Tibial nerve (tissue), 4 donors: ENCODE results near the gene ROBO1. TPM values are rescaled to one million over a fixed set of nuclear protein-coding genes. Genes with fewer than 3 reads are reported as not detected.

Experiments used
- DNase-seq, 2 donors: peaks; one replicate each; pipeline ENCODE4 v3.0.0-alpha.2; 2019; ENCODE audit warnings: low spot score in 2 of 2
- H3K27ac ChIP-seq, 4 donors: fragments of 200-600 bp; sonication (generic) in 3 of 4; one replicate each; pipeline ENCODE4 v1.5.1; 2017 to 2019; ENCODE audit warnings: mild to moderate bottlenecking in 1 of 4
- H3K27me3 ChIP-seq, 2 donors: fragments of 200-600 bp; sonication (generic) in 1 of 2; one replicate each; pipeline versions ENCODE4 v1.5.1 to v1.6.0; 2017 to 2019
- H3K36me3 ChIP-seq, 3 donors: fragments of 200-600 bp; sonication (generic); one replicate each; pipeline ENCODE4 v1.5.1; 2018 to 2019
- H3K4me1 ChIP-seq, 4 donors: fragments of 200-600 bp; sonication (generic) in 3 of 4; one replicate each; pipeline ENCODE4 v1.5.1; 2017 to 2019
- H3K4me3 ChIP-seq, 4 donors: fragments of 200-600 bp; sonication (generic) in 3 of 4; one replicate each; pipeline ENCODE4 v1.5.1; 2017 to 2019; ENCODE audit warnings: mild to moderate bottlenecking in 1 of 4, moderate library complexity in 1 of 4
- H3K9me3 ChIP-seq, 4 donors: fragments of 200-600 bp; sonication (generic) in 3 of 4; one replicate each; pipeline ENCODE4 v1.5.1; 2017 to 2019
- CTCF ChIP-seq, 5 experiments: fragments of 200-600 bp in 3 of 5; fragments of 450-650 bp in 2 of 5; sonication (generic) in 3 of 5; IDR thresholded peaks; one replicate each; pipeline ENCODE4 v1.5.1; 2016 to 2019; ENCODE audit warnings: antibody characterized with exemption in 5 of 5, mild to moderate bottlenecking in 3 of 5, moderate library complexity in 2 of 5
- EP300 ChIP-seq, 2 donors: sonication (generic); formaldehyde crosslinking; IDR thresholded peaks; one replicate each; pipeline ENCODE4 v1.6.1; 2017; ENCODE audit warnings: antibody characterized with exemption in 2 of 2, mild to moderate bottlenecking in 1 of 2
- POLR2A ChIP-seq, 2 donors: fragments of 450-650 bp; IDR thresholded peaks; one replicate each; pipeline ENCODE4 v1.6.1; 2017; ENCODE audit warnings: antibody characterized with exemption in 2 of 2, mild to moderate bottlenecking in 2 of 2, moderate library complexity in 2 of 2
- WGBS, 2 donors: methylation state at CpG; one replicate each; pipeline ENCODE4 v1.1.5; 2018; 5-methylcytosine and 5-hydroxymethylcytosine counted together
- total RNA-seq, 4 donors: library from RNA; depleted of rRNA; stranded (reverse); fragments of >200 nt; gene quantifications; one replicate each; pipeline ENCODE4 v1.1.0, GENCODE V29; 2016

Gene ROBO1
- total RNA-seq, 4 donors from 2014 or later, result 12.6 to 27.8 (median 23.1) TPM

- no peak for DNase-seq
- TF ChIP-seq EP300 (IDR thresholded peaks at IDR 0.05), result no peak
- peak in 1 of 5 experiments; percentile 13 for TF ChIP-seq CTCF (IDR thresholded peaks at IDR 0.05)
- no peak for TF ChIP-seq POLR2A (IDR thresholded peaks at IDR 0.05)
- Histone ChIP-seq H3K9me3 (no peaks in the 10 kb centered on the region), H3K36me3 (no peaks in the 10 kb centered on the region), H3K27ac (no peak overlapping the region), H3K4me3 (no peak overlapping the region), H3K4me1 (peaks cover 0 to 9% (median 0%) of the 10 kb centered on the region in 4 donors), H3K27me3 (no peaks in the 10 kb centered on the region)
- WGBS, 2 donors, result 97 to 98% methylated on average over 1 of the region's 1 CpG
Observed at GRCh38 chr3:78741066-78741645, 1026.6 kb downstream of the ROBO1 start.

GRCh38 chr3:78738833-78739232 lies 1029.0 kb downstream of the ROBO1 start:
- no peak overlapping the region for H3K4me3 ChIP-seq
- H3K36me3 ChIP-seq, result no peaks in the 10 kb centered on the region
- H3K4me1 ChIP-seq, result peaks cover 0 to 9% (median 0%) of the 10 kb centered on the region in 4 donors
- no peaks in the 10 kb centered on the region for H3K9me3 ChIP-seq
- TF ChIP-seq EP300 (IDR thresholded peaks at IDR 0.05) (no peak), POLR2A (IDR thresholded peaks at IDR 0.05) (no peak), CTCF (IDR thresholded peaks at IDR 0.05) (no peak)
- no peaks in the 10 kb centered on the region for H3K27me3 ChIP-seq
- 86 to 91% methylated on average over 2 of the region's 2 CpGs for WGBS, 2 donors
- no peak overlapping the region for H3K27ac ChIP-seq
- DNase-seq, result no peak

GRCh38 chr3:78737988-78738387 lies 1029.8 kb downstream of the ROBO1 start:
- Histone ChIP-seq H3K9me3 (no peaks in the 10 kb centered on the region), H3K36me3 (no peaks in the 10 kb centered on the region), H3K4me1 (peaks cover 0 to 9% (median 0%) of the 10 kb centered on the region in 4 donors), H3K27ac (no peak overlapping the region), H3K4me3 (no peak overlapping the region), H3K27me3 (no peaks in the 10 kb centered on the region)
- TF ChIP-seq POLR2A (IDR thresholded peaks at IDR 0.05) (no peak), CTCF (IDR thresholded peaks at IDR 0.05) (no peak), EP300 (IDR thresholded peaks at IDR 0.05) (no peak)
- no peak for DNase-seq
- 55 to 56% methylated on average over 5 of the region's 5 CpGs for WGBS, 2 donors

GRCh38 chr3:78736863-78737262 lies 1030.9 kb downstream of the ROBO1 start:
- WGBS, 2 donors, result 81 to 84% methylated on average over 2 of the region's 2 CpGs
- no peak for DNase-seq
- TF ChIP-seq CTCF (IDR thresholded peaks at IDR 0.05) (no peak), POLR2A (IDR thresholded peaks at IDR 0.05) (no peak), EP300 (IDR thresholded peaks at IDR 0.05) (no peak)

GRCh38 chr3:78734048-78734637 lies 1033.7 kb downstream of the ROBO1 start:
- Histone ChIP-seq H3K9me3 (no peaks in the 10 kb centered on the region), H3K4me3 (no peak overlapping the region), H3K27me3 (no peaks in the 10 kb centered on the region), H3K4me1 (peaks cover 0 to 13% (median under 1%) of the 10 kb centered on the region in 4 donors), H3K27ac (no peak overlapping the region), H3K36me3 (no peaks in the 10 kb centered on the region)
- WGBS, 2 donors, result 95 to 97% methylated on average over 3 of the region's 3 CpGs
- no peak for DNase-seq
- no peak for TF ChIP-seq EP300 (IDR thresholded peaks at IDR 0.05)
- no peak for TF ChIP-seq POLR2A (IDR thresholded peaks at IDR 0.05)
- no peak for TF ChIP-seq CTCF (IDR thresholded peaks at IDR 0.05)

More at GRCh38 chr3:78736863-78737262, 1030.9 kb downstream of the ROBO1 start:
- no peak overlapping the region for H3K27ac ChIP-seq
- no peaks in the 10 kb centered on the region for H3K9me3 ChIP-seq
- H3K36me3 ChIP-seq, result no peaks in the 10 kb centered on the region
- H3K4me1 ChIP-seq, result peaks cover 0 to 9% (median 0%) of the 10 kb centered on the region in 4 donors
- H3K4me3 ChIP-seq, result no peak overlapping the region
- no peaks in the 10 kb centered on the region for H3K27me3 ChIP-seq
